A549 (cell line): ENCODE measurements around the gene FBXO24.

Experiments used
- BHLHE40 ChIP-seq: IDR thresholded peaks from 2 replicates; pipeline ENCODE4 v1.6.1; 2012; ENCODE audit warnings: low read depth, low read length, inconsistent platforms
- CEBPB ChIP-seq, 2 experiments: fragments of >200 bp in 1 of 2; sonication (Bioruptor Twin) in 1 of 2; formaldehyde crosslinking in 1 of 2; IDR thresholded peaks; 2 replicates each; pipeline ENCODE4 v1.6.1; 2012 to 2016
- CHD4 ChIP-seq: fragments of 200-600 bp; sonication (generic); IDR thresholded peaks from 2 replicates; pipeline ENCODE4 v1.6.1; 2016; ENCODE audit warnings: antibody characterized with exemption, mild to moderate bottlenecking, borderline replicate concordance
- MAX ChIP-seq: IDR thresholded peaks from 2 replicates; pipeline ENCODE4 v1.6.1; 2012
- POLR2A ChIP-seq: IDR thresholded peaks from 2 replicates; pipeline ENCODE4 v1.6.1; 2012; ENCODE audit warnings: mild to moderate bottlenecking, low read length
- POLR2AphosphoS2 ChIP-seq: conservative IDR thresholded peaks from 2 replicates; pipeline ENCODE4 v1.6.1; 2012; ENCODE audit warnings: low read length, improper control_type of control experiment, inconsistent platforms
- RAD21 ChIP-seq, 2 experiments: fragments of >200 bp in 1 of 2; sonication (Bioruptor Twin) in 1 of 2; formaldehyde crosslinking in 1 of 2; IDR thresholded peaks in 1 of 2; conservative IDR thresholded peaks in 1 of 2; 2 replicates in 1 of 2; 3 replicates in 1 of 2; pipeline ENCODE4 v1.6.1; 2012 to 2018; ENCODE audit warnings: inconsistent platforms in 1 of 2
- REST ChIP-seq: fragments of 200-600 bp; sonication (generic); IDR thresholded peaks from 2 replicates; pipeline ENCODE4 v1.6.1; 2016; ENCODE audit warnings: antibody characterized with exemption, mild to moderate bottlenecking, moderate library complexity
- RNF2 ChIP-seq: fragments of 200-600 bp; sonication (generic); IDR thresholded peaks from 2 replicates; pipeline ENCODE4 v1.6.1; 2016; ENCODE audit warnings: low read depth, mild to moderate bottlenecking, antibody characterized with exemption, moderate library complexity, borderline replicate concordance
- SMC3 ChIP-seq: fragments of >200 bp; sonication (Bioruptor Twin); formaldehyde crosslinking; IDR thresholded peaks from 3 replicates; pipeline ENCODE4 v1.6.1; 2018; ENCODE audit warnings: inconsistent platforms
- SREBF2 ChIP-seq: fragments of 450-650 bp; IDR thresholded peaks from 2 replicates; pipeline ENCODE4 v1.6.1; 2014; ENCODE audit warnings: mild to moderate bottlenecking, moderate library complexity
- ZNF302 ChIP-seq: fragments of 250-450 bp; sonication (Bioruptor Pico); IDR thresholded peaks from 2 replicates; pipeline ENCODE4 v1.9.0; 2021; ENCODE audit warnings: inconsistent platforms, mild to moderate bottlenecking, moderate library complexity
- TF ChIP-seq, protein P1 (sequence below): fragments of >200 bp; sonication (Bioruptor Twin); formaldehyde crosslinking; IDR thresholded peaks from 3 replicates; pipeline ENCODE4 v1.5.1; 2016

DNA sequence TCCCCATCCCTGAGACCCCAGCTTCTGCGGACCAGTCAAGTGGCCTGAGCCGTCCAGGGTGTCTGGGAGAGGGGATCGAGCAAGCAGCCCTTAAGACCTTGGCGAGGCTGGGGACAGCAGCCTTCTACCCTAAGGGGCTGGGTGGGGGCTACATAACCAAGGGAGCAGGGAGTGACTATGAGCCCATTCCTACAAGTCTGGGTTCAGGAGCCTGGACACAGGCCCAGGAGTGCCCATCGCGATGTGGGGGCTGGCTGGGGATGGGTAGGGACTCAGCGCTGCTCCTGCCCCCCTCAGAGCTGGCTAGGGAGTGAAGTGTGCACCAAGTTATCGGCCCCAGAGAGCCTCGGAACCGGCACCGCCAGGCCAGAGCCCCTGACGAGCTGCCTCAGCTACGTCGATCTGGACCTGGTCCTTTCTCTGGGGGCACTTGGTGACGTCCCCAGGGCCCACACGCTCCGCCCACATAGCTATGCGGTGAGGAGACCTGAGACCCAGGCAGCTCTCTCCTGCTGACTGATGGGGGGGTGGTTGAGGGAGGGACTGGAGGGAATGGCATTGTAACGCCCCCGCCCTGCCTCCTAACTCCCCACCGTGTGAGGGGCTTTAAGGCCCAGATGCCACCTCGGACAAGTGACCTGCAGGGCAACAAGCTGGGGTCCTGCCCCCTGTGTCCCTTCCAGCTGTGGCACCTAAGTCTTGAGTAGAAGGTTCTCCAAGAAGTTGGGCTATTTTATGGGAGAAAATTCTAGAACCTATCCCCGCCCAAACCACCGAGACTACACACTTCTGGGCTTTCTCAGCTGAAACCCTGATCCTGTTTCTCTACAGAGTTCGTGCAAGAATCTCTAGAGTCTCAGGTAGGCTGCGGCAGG lies 14.9 kb upstream of the FBXO24 start:
- TF ChIP-seq POLR2AphosphoS2 (no peak), SREBF2 (no peak), SMC3 (no peak), POLR2A (no peak), RNF2 (no peak), MAX (no peak), CEBPB (IDR thresholded peaks at IDR 0.05) (no peak), CHD4 (no peak), BHLHE40 (no peak), RAD21 (conservative IDR thresholded peaks at IDR 0.05 in 1 of 2, IDR thresholded peaks at IDR 0.05 in 1 of 2) (no peak), ZNF302 (CRISPR knock-in tag) (no peak), REST (no peak)
- TF ChIP-seq, protein P1, sequence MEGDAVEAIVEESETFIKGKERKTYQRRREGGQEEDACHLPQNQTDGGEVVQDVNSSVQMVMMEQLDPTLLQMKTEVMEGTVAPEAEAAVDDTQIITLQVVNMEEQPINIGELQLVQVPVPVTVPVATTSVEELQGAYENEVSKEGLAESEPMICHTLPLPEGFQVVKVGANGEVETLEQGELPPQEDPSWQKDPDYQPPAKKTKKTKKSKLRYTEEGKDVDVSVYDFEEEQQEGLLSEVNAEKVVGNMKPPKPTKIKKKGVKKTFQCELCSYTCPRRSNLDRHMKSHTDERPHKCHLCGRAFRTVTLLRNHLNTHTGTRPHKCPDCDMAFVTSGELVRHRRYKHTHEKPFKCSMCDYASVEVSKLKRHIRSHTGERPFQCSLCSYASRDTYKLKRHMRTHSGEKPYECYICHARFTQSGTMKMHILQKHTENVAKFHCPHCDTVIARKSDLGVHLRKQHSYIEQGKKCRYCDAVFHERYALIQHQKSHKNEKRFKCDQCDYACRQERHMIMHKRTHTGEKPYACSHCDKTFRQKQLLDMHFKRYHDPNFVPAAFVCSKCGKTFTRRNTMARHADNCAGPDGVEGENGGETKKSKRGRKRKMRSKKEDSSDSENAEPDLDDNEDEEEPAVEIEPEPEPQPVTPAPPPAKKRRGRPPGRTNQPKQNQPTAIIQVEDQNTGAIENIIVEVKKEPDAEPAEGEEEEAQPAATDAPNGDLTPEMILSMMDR = no peak
